Activated CD8-positive, alpha-beta T cell treated with anti-CD3 and anti-CD28 coated beads, Interleukin-2, amount 10 ng/mL, durations not matched to agents 7 days and 5 days (primary cell): Measurements from ENCODE around the gene PLCH1. TPM values are rescaled to one million over a fixed set of nuclear protein-coding genes. Genes with fewer than 3 reads are reported as not detected.
"Not testable (repeated sequence)": the region's sequence is repeated elsewhere in the genome, so short reads cannot be mapped to it uniquely, and the experiment has no call there.

ENCODE experiments used
- ATAC-seq: fragments of 150-1000 bp; cut with Tn5 transposase; one replicate; pipeline ENCODE4 v1.10.0; 2021; ENCODE audit warnings: moderate library complexity
- CTCF ChIA-PET: fragments of 350-600 bp; sonication (Branson Sonifier 250); formaldehyde crosslinking; loops from one replicate; lab custom pipeline; 2021; ENCODE audit warnings: antibody characterized with exemption; lab: Charles Lee
- POLR2A ChIA-PET: fragments of 350-600 bp; sonication (Branson Sonifier 250); formaldehyde crosslinking; loops from one replicate; lab custom pipeline; 2021; ENCODE audit warnings: antibody characterized with exemption; lab: Charles Lee
- DNase-seq: peaks from one replicate; pipeline ENCODE4 v3.0.0-alpha.2; 2020
- H3K27ac Mint-ChIP-seq: one replicate; pipeline ENCODE4 v1.8.0; 2021; ENCODE audit warnings: mild to moderate bottlenecking, mixed read lengths
- H3K27me3 Mint-ChIP-seq: one replicate; pipeline ENCODE4 v1.8.0; 2021; ENCODE audit warnings: low read depth, mixed read lengths
- H3K36me3 Mint-ChIP-seq: one replicate; pipeline ENCODE4 v1.8.0; 2021; ENCODE audit warnings: low read depth, mixed read lengths
- H3K4me1 Mint-ChIP-seq: one replicate; pipeline ENCODE4 v1.8.0; 2021; ENCODE audit warnings: low read depth, mixed read lengths
- H3K4me3 Mint-ChIP-seq: one replicate; pipeline ENCODE4 v1.8.0; 2021; ENCODE audit warnings: mild to moderate bottlenecking, mixed read lengths
- H3K9me3 Mint-ChIP-seq: one replicate; pipeline ENCODE4 v1.8.0; 2022; ENCODE audit warnings: mixed read lengths; ENCODE audit not compliant: insufficient read depth
- total RNA-seq, 2 experiments: library from RNA; stranded (reverse); gene quantifications; one replicate each; pipeline ENCODE4 v1.2.3, GENCODE V29; 2021

PLCH1 gene
- total RNA-seq, 2 experiments from 2014 or later: 2.0 to 2.4 TPM

GRCh38 chr3:155634121-155634719, 110.7 kb downstream of the PLCH1 start:
- ATAC-seq (no peak), DNase-seq (no peak)
- Mint-ChIP-seq H3K27ac (no peak overlapping the region), H3K27me3 (peaks cover 14% of the 10 kb centered on the region), H3K4me3 (no peak overlapping the region), H3K9me3 (no peaks in the 10 kb centered on the region), H3K4me1 (no peaks in the 10 kb centered on the region), H3K36me3 (no peaks in the 10 kb centered on the region)
- CTCF ChIA-PET: no interaction called here
- POLR2A ChIA-PET: no interaction called here

- H3K4me1 Mint-ChIP-seq: no peaks in the 10 kb centered on the region
- H3K4me3 Mint-ChIP-seq: no peak overlapping the region
- DNase-seq: no peak
- ChIA-PET CTCF (interaction anchor here (0.7 kb wide), 1 partner anchor 319 kb away, joined by 3 read pairs; no protein-coding TSS in a partner anchor), POLR2A (no interaction called here)
- H3K27ac Mint-ChIP-seq: no peak overlapping the region
- ATAC-seq: no peak
- no peaks in the 10 kb centered on the region for H3K36me3 Mint-ChIP-seq
- H3K27me3 Mint-ChIP-seq: peaks cover 9% of the 10 kb centered on the region
- no peaks in the 10 kb centered on the region for H3K9me3 Mint-ChIP-seq
Observed at GRCh38 chr3:155631323-155632019, 113.4 kb downstream of the PLCH1 start.

- ChIA-PET CTCF (no interaction called here), POLR2A (no interaction called here)
- no peak for ATAC-seq
- no peak for DNase-seq
- H3K36me3 Mint-ChIP-seq: no peaks in the 10 kb centered on the region
- no peak overlapping the region for H3K4me3 Mint-ChIP-seq
- no peaks in the 10 kb centered on the region for H3K4me1 Mint-ChIP-seq
- no peak overlapping the region for H3K27ac Mint-ChIP-seq
- no peaks in the 10 kb centered on the region for H3K9me3 Mint-ChIP-seq
- peaks cover 7% of the 10 kb centered on the region for H3K27me3 Mint-ChIP-seq
Observed at GRCh38 chr3:155629556-155629955, 115.3 kb downstream of the PLCH1 start.

GRCh38 chr3:155629056-155629455, 115.8 kb downstream of the PLCH1 start:
- CTCF ChIA-PET: no interaction called here
- Mint-ChIP-seq H3K4me3 (no peak overlapping the region), H3K9me3 (no peaks in the 10 kb centered on the region), H3K4me1 (no peaks in the 10 kb centered on the region), H3K36me3 (no peaks in the 10 kb centered on the region), H3K27me3 (peaks cover 7% of the 10 kb centered on the region), H3K27ac (no peak overlapping the region)
- no peak for DNase-seq
- ATAC-seq: no peak
- POLR2A ChIA-PET: no interaction called here

GRCh38 chr3:155622647-155623046, 122.2 kb downstream of the PLCH1 start:
- not testable (repeated sequence) for H3K27ac Mint-ChIP-seq

GRCh38 chr3:155620552-155620951, 124.3 kb downstream of the PLCH1 start:
- H3K36me3 Mint-ChIP-seq, H3K9me3 Mint-ChIP-seq, CTCF ChIA-PET, H3K27me3 Mint-ChIP-seq, H3K4me3 Mint-ChIP-seq, ATAC-seq, DNase-seq, H3K27ac Mint-ChIP-seq, H3K4me1 Mint-ChIP-seq, POLR2A ChIA-PET: not testable (repeated sequence)

More at GRCh38 chr3:155622647-155623046, 122.2 kb downstream of the PLCH1 start:
- CTCF ChIA-PET, ATAC-seq, DNase-seq, POLR2A ChIA-PET, H3K4me1 Mint-ChIP-seq, H3K36me3 Mint-ChIP-seq, H3K4me3 Mint-ChIP-seq, H3K27me3 Mint-ChIP-seq, H3K9me3 Mint-ChIP-seq: not testable (repeated sequence)

- peaks cover 5% of the 10 kb centered on the region for H3K9me3 Mint-ChIP-seq
- H3K4me3 Mint-ChIP-seq: no peak overlapping the region
- ChIA-PET POLR2A (no interaction called here), CTCF (no interaction called here)
- H3K27ac Mint-ChIP-seq: no peak overlapping the region
- no peaks in the 10 kb centered on the region for H3K36me3 Mint-ChIP-seq
- DNase-seq (no peak), ATAC-seq (no peak)
- no peaks in the 10 kb centered on the region for H3K4me1 Mint-ChIP-seq
- peaks cover 3% of the 10 kb centered on the region for H3K27me3 Mint-ChIP-seq
Observed at GRCh38 chr3:155619118-155619915, 125.6 kb downstream of the PLCH1 start.

- no peaks in the 10 kb centered on the region for H3K36me3 Mint-ChIP-seq
- ChIA-PET CTCF (no interaction called here), POLR2A (no interaction called here)
- H3K4me3 Mint-ChIP-seq: no peak overlapping the region
- no peaks in the 10 kb centered on the region for H3K4me1 Mint-ChIP-seq
- peaks cover 3% of the 10 kb centered on the region for H3K27me3 Mint-ChIP-seq
- DNase-seq (no peak), ATAC-seq (no peak)
- no peak overlapping the region for H3K27ac Mint-ChIP-seq
- H3K9me3 Mint-ChIP-seq: peaks cover 5% of the 10 kb centered on the region
Observed at GRCh38 chr3:155618543-155618942, 126.3 kb downstream of the PLCH1 start.

GRCh38 chr3:155617346-155617925, 127.4 kb downstream of the PLCH1 start:
- POLR2A ChIA-PET: no interaction called here
- H3K36me3 Mint-ChIP-seq: no peaks in the 10 kb centered on the region
- no peak for DNase-seq
- peaks cover 3% of the 10 kb centered on the region for H3K27me3 Mint-ChIP-seq
- no peak overlapping the region for H3K27ac Mint-ChIP-seq
- no peak overlapping the region for H3K4me3 Mint-ChIP-seq
- CTCF ChIA-PET: no interaction called here
- peaks cover 5% of the 10 kb centered on the region for H3K9me3 Mint-ChIP-seq
- no peak for ATAC-seq
- H3K4me1 Mint-ChIP-seq: no peaks in the 10 kb centered on the region

GRCh38 chr3:155615141-155615540, 129.7 kb downstream of the PLCH1 start:
- H3K36me3 Mint-ChIP-seq, ATAC-seq, H3K27ac Mint-ChIP-seq, CTCF ChIA-PET, H3K4me3 Mint-ChIP-seq, POLR2A ChIA-PET, DNase-seq, H3K4me1 Mint-ChIP-seq, H3K27me3 Mint-ChIP-seq: not testable (repeated sequence)
- H3K9me3 Mint-ChIP-seq: peaks cover 10% of the 10 kb centered on the region

GRCh38 chr3:155614410-155614809, 130.5 kb downstream of the PLCH1 start:
- DNase-seq, H3K36me3 Mint-ChIP-seq, POLR2A ChIA-PET, H3K27me3 Mint-ChIP-seq, H3K4me3 Mint-ChIP-seq, H3K4me1 Mint-ChIP-seq, ATAC-seq, H3K27ac Mint-ChIP-seq, CTCF ChIA-PET: not testable (repeated sequence)
- peaks cover 14% of the 10 kb centered on the region for H3K9me3 Mint-ChIP-seq

GRCh38 chr3:155611456-155611855, 133.4 kb downstream of the PLCH1 start:
- ChIA-PET POLR2A (no interaction called here), CTCF (no interaction called here)
- Mint-ChIP-seq H3K4me3 (no peak overlapping the region), H3K27ac (no peak overlapping the region), H3K9me3 (peaks cover 13% of the 10 kb centered on the region), H3K4me1 (no peaks in the 10 kb centered on the region), H3K27me3 (no peaks in the 10 kb centered on the region), H3K36me3 (no peaks in the 10 kb centered on the region)
- DNase-seq: no peak
- ATAC-seq: no peak
